HUES6 (cell line): Measurements from ENCODE around the gene NKAIN2.
"Not testable (repeated sequence)": the region's sequence is repeated elsewhere in the genome, so short reads cannot be mapped to it uniquely, and the experiment has no call there.

Experiments used
- H3K27ac ChIP-seq: 2 replicates; pipeline ENCODE4 v1.7.0; 2013; ENCODE audit warnings: low read depth, mild to moderate bottlenecking, low read length, inconsistent platforms
- H3K27me3 ChIP-seq: 2 replicates; pipeline ENCODE4 v1.6.1; 2013; ENCODE audit warnings: low read length; ENCODE audit not compliant: control insufficient read depth, insufficient read depth
- H3K36me3 ChIP-seq: 2 replicates; pipeline ENCODE4 v1.6.1; 2013; ENCODE audit warnings: low read length; ENCODE audit not compliant: control insufficient read depth, insufficient read depth
- H3K4me1 ChIP-seq: 2 replicates; pipeline ENCODE4 v1.6.1; 2013; ENCODE audit warnings: low read length; ENCODE audit not compliant: control insufficient read depth, insufficient read depth
- H3K4me3 ChIP-seq: 2 replicates; pipeline ENCODE4 v1.5.1; 2013; ENCODE audit warnings: low read depth, low read length
- H3K9ac ChIP-seq: one replicate; pipeline ENCODE4 v1.6.1; 2013; ENCODE audit warnings: mild to moderate bottlenecking, low read length
- H3K9me3 ChIP-seq: 2 replicates; pipeline ENCODE4 v1.6.1; 2013; ENCODE audit warnings: low read depth, low read length; ENCODE audit not compliant: control insufficient read depth, insufficient read depth

The NKAIN2 gene

DNA sequence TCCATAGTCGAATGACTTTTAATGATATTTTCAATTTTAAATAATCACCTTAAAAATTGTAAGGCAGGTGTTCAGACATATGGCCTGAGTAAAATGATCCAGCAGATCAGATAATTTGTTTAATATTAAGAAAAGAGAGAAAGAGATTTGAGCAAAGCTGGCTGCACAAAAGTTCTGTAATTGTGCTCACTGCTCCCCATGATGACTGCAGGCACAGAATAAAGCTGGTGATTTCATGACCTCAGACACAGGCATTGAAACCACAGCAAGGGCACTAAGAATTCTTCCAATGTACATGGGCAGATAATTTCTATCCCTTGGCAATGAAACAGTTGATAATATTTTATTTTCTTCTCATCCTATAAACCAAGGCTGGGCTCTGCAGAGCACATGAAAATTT lies 553.1 kb downstream of the NKAIN2 start:
- Histone ChIP-seq H3K9ac (no peak overlapping the region), H3K4me3 (no peak overlapping the region)

DNA sequence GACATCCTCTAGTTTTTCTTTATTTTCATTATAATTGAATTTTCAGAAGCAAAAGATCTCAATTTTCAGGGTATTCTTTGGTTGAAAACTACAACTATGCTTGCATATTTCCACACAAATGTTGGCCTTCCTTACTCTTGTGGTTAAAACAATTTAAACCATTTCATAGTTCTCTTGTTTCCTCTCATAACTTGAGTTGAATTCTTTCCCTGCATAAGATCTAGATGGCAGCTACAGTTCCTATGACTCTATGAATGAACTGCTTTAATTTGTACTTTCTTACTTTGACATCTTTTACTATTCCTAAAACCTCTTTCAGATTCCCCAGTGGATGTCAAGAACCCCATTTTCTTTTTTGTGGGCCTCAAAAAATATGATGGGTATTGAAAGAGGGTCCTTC lies 564.5 kb downstream of the NKAIN2 start:
- no peaks in the 10 kb centered on the region for H3K9me3 ChIP-seq
- no peak overlapping the region for H3K4me3 ChIP-seq
- no peak overlapping the region for H3K27ac ChIP-seq
- H3K36me3 ChIP-seq: no peaks in the 10 kb centered on the region
- no peaks in the 10 kb centered on the region for H3K27me3 ChIP-seq
- no peak overlapping the region for H3K9ac ChIP-seq
- H3K4me1 ChIP-seq: no peaks in the 10 kb centered on the region

More for the DNA sequence above, 553.1 kb downstream of the NKAIN2 start:
- Histone ChIP-seq H3K27me3 (no peaks in the 10 kb centered on the region), H3K4me1 (no peaks in the 10 kb centered on the region), H3K27ac (no peak overlapping the region), H3K36me3 (no peaks in the 10 kb centered on the region), H3K9me3 (no peaks in the 10 kb centered on the region)

GRCh38 chr6:124371974-124372475 lies 568.4 kb downstream of the NKAIN2 start:
- Histone ChIP-seq H3K27me3 (no peaks in the 10 kb centered on the region), H3K9me3 (no peaks in the 10 kb centered on the region), H3K27ac (no peak overlapping the region), H3K4me1 (no peaks in the 10 kb centered on the region), H3K4me3 (no peak overlapping the region), H3K36me3 (no peaks in the 10 kb centered on the region), H3K9ac (no peak overlapping the region)

- H3K9ac ChIP-seq: no peak overlapping the region
- H3K27me3 ChIP-seq: no peaks in the 10 kb centered on the region
- no peak overlapping the region for H3K27ac ChIP-seq
- no peaks in the 10 kb centered on the region for H3K36me3 ChIP-seq
- H3K4me1 ChIP-seq: no peaks in the 10 kb centered on the region
- no peak overlapping the region for H3K4me3 ChIP-seq
- no peaks in the 10 kb centered on the region for H3K9me3 ChIP-seq
These were observed 569.7 kb downstream of the NKAIN2 start for GRCh38 chr6:124373386-124373785.

DNA sequence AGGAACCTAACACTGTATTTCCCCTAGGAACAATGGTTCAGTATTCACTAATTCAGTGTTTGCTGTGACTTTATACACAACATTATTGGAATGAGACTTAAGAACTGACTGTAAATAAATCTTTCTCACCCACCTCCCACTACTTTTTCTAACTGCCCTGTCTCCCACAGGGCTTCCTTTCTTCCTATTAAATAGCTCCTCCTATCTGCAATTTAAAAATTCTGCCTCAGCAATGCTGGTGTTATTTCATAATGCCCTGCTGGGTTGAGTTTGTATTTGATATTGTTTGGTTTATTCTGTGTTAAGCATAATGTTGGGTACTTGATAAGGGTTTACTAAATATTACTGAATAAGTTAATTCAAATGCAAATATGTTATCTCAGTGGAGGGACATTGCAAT lies 585.5 kb downstream of the NKAIN2 start:
- Histone ChIP-seq H3K27me3 (no peaks in the 10 kb centered on the region), H3K27ac (no peak overlapping the region), H3K4me3 (no peak overlapping the region), H3K4me1 (no peaks in the 10 kb centered on the region), H3K9ac (no peak overlapping the region), H3K9me3 (no peaks in the 10 kb centered on the region), H3K36me3 (no peaks in the 10 kb centered on the region)

DNA sequence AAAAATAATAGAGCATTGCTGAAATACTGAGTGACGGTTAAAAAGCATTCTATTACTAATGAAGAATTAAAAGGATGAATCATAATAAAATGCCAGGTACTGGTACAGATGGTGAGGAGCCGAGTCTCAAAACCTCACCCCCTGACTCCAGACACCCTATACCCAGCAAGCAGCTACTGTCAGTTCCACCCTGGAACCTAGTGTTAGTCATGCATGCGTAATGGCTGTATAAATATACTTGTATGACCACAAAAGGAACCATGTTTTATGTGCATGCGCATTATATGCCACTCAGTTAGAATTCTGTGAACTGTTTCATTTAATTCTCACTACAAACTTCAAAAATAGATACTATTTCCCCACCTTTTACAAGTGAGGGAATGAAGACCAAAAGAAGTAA lies 589.9 kb downstream of the NKAIN2 start:
- no peaks in the 10 kb centered on the region for H3K27me3 ChIP-seq
- no peak overlapping the region for H3K27ac ChIP-seq
- H3K9me3 ChIP-seq: no peaks in the 10 kb centered on the region
- no peak overlapping the region for H3K9ac ChIP-seq
- H3K36me3 ChIP-seq: no peaks in the 10 kb centered on the region
- no peaks in the 10 kb centered on the region for H3K4me1 ChIP-seq
- H3K4me3 ChIP-seq: no peak overlapping the region

GRCh38 chr6:124396361-124396760 lies 592.7 kb downstream of the NKAIN2 start:
- Histone ChIP-seq H3K4me3 (no peak overlapping the region), H3K27ac (no peak overlapping the region), H3K36me3 (no peaks in the 10 kb centered on the region)

GRCh38 chr6:124400261-124400999 lies 596.8 kb downstream of the NKAIN2 start:
- Histone ChIP-seq H3K27me3 (no peaks in the 10 kb centered on the region), H3K9ac (no peak overlapping the region), H3K9me3 (no peaks in the 10 kb centered on the region), H3K4me1 (no peaks in the 10 kb centered on the region), H3K4me3 (no peak overlapping the region), H3K36me3 (no peaks in the 10 kb centered on the region), H3K27ac (no peak overlapping the region)

More at GRCh38 chr6:124396361-124396760, 592.7 kb downstream of the NKAIN2 start:
- Histone ChIP-seq H3K4me1 (no peaks in the 10 kb centered on the region), H3K9ac (no peak overlapping the region), H3K27me3 (no peaks in the 10 kb centered on the region), H3K9me3 (no peaks in the 10 kb centered on the region)

DNA sequence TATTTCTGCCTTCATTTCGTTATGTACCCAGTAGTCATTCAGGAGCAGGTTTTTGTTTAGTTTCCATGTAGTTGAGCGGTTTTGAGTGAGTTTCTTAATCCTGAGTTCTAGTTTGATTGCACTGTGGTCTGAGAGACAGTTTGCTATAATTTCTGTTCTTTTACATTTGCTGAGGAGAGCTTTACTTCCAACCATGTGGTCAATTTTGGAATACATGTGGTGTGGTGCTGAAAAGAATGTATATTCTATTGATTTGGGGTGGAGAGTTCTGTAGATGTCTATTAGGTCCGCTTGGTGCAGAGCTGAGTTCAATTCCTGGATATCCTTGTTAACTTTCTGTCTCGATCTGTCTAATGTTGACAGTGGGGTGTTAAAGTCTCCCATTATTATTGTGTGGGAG lies 606.8 kb downstream of the NKAIN2 start:
- not testable (repeated sequence) for H3K4me3 ChIP-seq, H3K27me3 ChIP-seq, H3K27ac ChIP-seq, H3K9me3 ChIP-seq, H3K36me3 ChIP-seq, H3K4me1 ChIP-seq, H3K9ac ChIP-seq

DNA sequence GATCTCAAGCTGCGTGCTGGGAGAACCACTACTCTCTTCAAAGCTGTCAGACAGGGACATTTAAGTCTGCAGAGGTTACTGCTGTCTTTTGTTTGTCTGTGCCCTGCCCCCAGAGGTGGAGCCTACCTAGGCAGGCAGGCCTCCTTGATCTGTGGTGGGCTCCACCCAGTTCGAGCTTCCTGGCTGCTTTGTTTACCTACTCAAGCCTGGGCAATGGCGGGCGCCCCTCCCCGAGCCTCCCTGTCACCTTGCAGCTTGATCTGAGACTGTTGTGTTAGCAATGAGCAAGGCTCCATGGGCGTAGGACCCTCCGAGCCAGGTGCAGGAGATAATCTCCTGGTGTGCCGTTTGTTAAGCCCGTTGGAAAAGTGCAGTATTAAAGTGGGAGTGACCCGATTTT lies 609.0 kb downstream of the NKAIN2 start:
- not testable (repeated sequence) for H3K36me3 ChIP-seq, H3K9me3 ChIP-seq, H3K27ac ChIP-seq, H3K4me1 ChIP-seq, H3K27me3 ChIP-seq, H3K9ac ChIP-seq
- H3K4me3 ChIP-seq: peak overlapping the region; percentile 53

GRCh38 chr6:124420116-124420840 lies 616.6 kb downstream of the NKAIN2 start:
- Histone ChIP-seq H3K4me1 (peaks cover 3% of the 10 kb centered on the region; the same call in 1 of the 2 replicates), H3K27ac (no peak overlapping the region), H3K9ac (no peak overlapping the region), H3K27me3 (no peaks in the 10 kb centered on the region), H3K9me3 (no peaks in the 10 kb centered on the region), H3K4me3 (no peak overlapping the region), H3K36me3 (no peaks in the 10 kb centered on the region)
